H9 (cell line): ENCODE measurements around the gene TPTE2. TPM values are rescaled to one million over a fixed set of nuclear protein-coding genes. Genes with fewer than 3 reads are reported as not detected.

Source experiments
- DNase-seq: peaks from one replicate; pipeline ENCODE4 v3.0.0-alpha.2; 2017
- H2AFZ ChIP-seq: one replicate; pipeline ENCODE4 v1.6.1; 2013; ENCODE audit warnings: mild to moderate bottlenecking, low read length, control low read depth, moderate library complexity
- H2AK5ac ChIP-seq: 2 replicates; pipeline ENCODE4 v1.6.1; 2013; ENCODE audit warnings: low read length, control low read depth, mixed read lengths; ENCODE audit not compliant: insufficient read length
- H2BK120ac ChIP-seq: one replicate; pipeline ENCODE4 v1.6.1; 2013; ENCODE audit warnings: low read depth, mild to moderate bottlenecking, low read length, control low read depth, inconsistent platforms; ENCODE audit not compliant: poor library complexity, severe bottlenecking
- H2BK12ac ChIP-seq: 2 replicates; pipeline ENCODE4 v1.6.1; 2013; ENCODE audit warnings: low read length, control low read depth, mixed read lengths, low read depth; ENCODE audit not compliant: insufficient read length
- H2BK15ac ChIP-seq: 2 replicates; pipeline ENCODE4 v1.6.1; 2013; ENCODE audit warnings: low read depth, low read length, control low read depth
- H2BK20ac ChIP-seq: one replicate; pipeline ENCODE4 v1.6.1; 2013; ENCODE audit warnings: low read depth, mild to moderate bottlenecking, low read length, control low read depth, inconsistent platforms; ENCODE audit not compliant: poor library complexity, severe bottlenecking
- H2BK5ac ChIP-seq: 2 replicates; pipeline ENCODE4 v1.6.1; 2013; ENCODE audit warnings: low read length, control low read depth, mixed read lengths; ENCODE audit not compliant: insufficient read length
- H3K14ac ChIP-seq: 2 replicates; pipeline ENCODE4 v1.6.1; 2013; ENCODE audit warnings: low read length, control low read depth; ENCODE audit not compliant: insufficient read depth
- H3K18ac ChIP-seq: 2 replicates; pipeline ENCODE4 v1.6.1; 2013; ENCODE audit warnings: low read depth, mild to moderate bottlenecking, mixed read lengths, low read length, control low read depth; ENCODE audit not compliant: insufficient read length
- H3K23ac ChIP-seq: 2 replicates; pipeline ENCODE4 v1.6.1; 2013; ENCODE audit warnings: low read length, control low read depth, mixed read lengths, low read depth; ENCODE audit not compliant: insufficient read length
- H3K23me2 ChIP-seq: 2 replicates; pipeline ENCODE4 v1.6.1; 2013; ENCODE audit warnings: low read depth, mild to moderate bottlenecking, mixed read lengths, low read length, control low read depth; ENCODE audit not compliant: insufficient read length, poor library complexity, severe bottlenecking
- H3K27ac ChIP-seq: 2 replicates; pipeline ENCODE4 v1.5.1; 2013; ENCODE audit warnings: low read length, control low read depth, mixed read lengths, low read depth; ENCODE audit not compliant: insufficient read length
- H3K27me3 ChIP-seq: 2 replicates; pipeline ENCODE4 v1.6.1; 2013; ENCODE audit warnings: low read length, control low read depth, inconsistent platforms; ENCODE audit not compliant: insufficient read depth
- H3K4ac ChIP-seq: 2 replicates; pipeline ENCODE4 v1.6.1; 2013; ENCODE audit warnings: low read depth, mild to moderate bottlenecking, control low read depth, inconsistent platforms, low read length, moderate library complexity
- H3K4me1 ChIP-seq: 2 replicates; pipeline ENCODE4 v1.6.1; 2013; ENCODE audit warnings: low read length, control low read depth, inconsistent platforms; ENCODE audit not compliant: insufficient read depth
- H3K4me2 ChIP-seq: 2 replicates; pipeline ENCODE4 v1.6.1; 2013; ENCODE audit warnings: low read length, control low read depth, mixed read lengths; ENCODE audit not compliant: insufficient read length, insufficient read depth
- H3K56ac ChIP-seq: 2 replicates; pipeline ENCODE4 v1.6.1; 2013; ENCODE audit warnings: low read depth, mild to moderate bottlenecking, mixed read lengths, low read length, control low read depth; ENCODE audit not compliant: insufficient read length
- H3K79me1 ChIP-seq: 2 replicates; pipeline ENCODE4 v1.6.1; 2013; ENCODE audit warnings: low read depth, mild to moderate bottlenecking, moderate library complexity, low read length, control low read depth, inconsistent platforms; ENCODE audit not compliant: insufficient read depth, poor library complexity, severe bottlenecking
- H3K79me2 ChIP-seq: 2 replicates; pipeline ENCODE4 v1.6.1; 2013; ENCODE audit warnings: low read length, control low read depth, inconsistent platforms; ENCODE audit not compliant: insufficient read depth
- H3K9ac ChIP-seq: 2 replicates; pipeline ENCODE4 v1.6.1; 2013; ENCODE audit warnings: low read length, control low read depth, mixed read lengths; ENCODE audit not compliant: insufficient read length; ENCODE audit errors: extremely low read depth
- H3K9me3 ChIP-seq: one replicate; pipeline ENCODE4 v1.6.1; 2013; ENCODE audit warnings: low read depth, low read length, inconsistent platforms; ENCODE audit not compliant: control insufficient read depth
- H3T11ph ChIP-seq: one replicate; pipeline ENCODE4 v1.6.1; 2013; ENCODE audit warnings: mild to moderate bottlenecking, low read length, control low read depth, inconsistent platforms
- H4K20me1 ChIP-seq: one replicate; pipeline ENCODE4 v1.6.1; 2013; ENCODE audit not compliant: control insufficient read depth, insufficient read length, insufficient read depth
- H4K5ac ChIP-seq: 2 replicates; pipeline ENCODE4 v1.6.1; 2013; ENCODE audit warnings: low read depth, mild to moderate bottlenecking, mixed read lengths, low read length, control low read depth; ENCODE audit not compliant: insufficient read length
- H4K8ac ChIP-seq: replicated peaks from 2 replicates; pipeline ENCODE4 v1.6.1; 2013; ENCODE audit warnings: low read length, control low read depth, mixed read lengths, low read depth; ENCODE audit not compliant: insufficient read length
- H4K91ac ChIP-seq: 2 replicates; pipeline ENCODE4 v1.6.1; 2013; ENCODE audit warnings: low read depth, mild to moderate bottlenecking, moderate library complexity, mixed read lengths, low read length, control low read depth; ENCODE audit not compliant: insufficient read length
- H3K27ac Mint-ChIP-seq, 3 experiments: 2 replicates in 2 of 3; 3 replicates in 1 of 3; pipeline ENCODE4 v1.8.0; 2020 to 2021; ENCODE audit warnings: mixed read lengths in 3 of 3, mild to moderate bottlenecking in 1 of 3, moderate library complexity in 1 of 3
- H3K27me3 Mint-ChIP-seq: 2 replicates; pipeline ENCODE4 v1.8.0; 2021; ENCODE audit warnings: low read depth, mild to moderate bottlenecking, moderate library complexity, mixed read lengths
- H3K36me3 Mint-ChIP-seq, 3 experiments: 2 replicates in 2 of 3; 3 replicates in 1 of 3; pipeline ENCODE4 v1.8.0; 2020 to 2021; ENCODE audit warnings: low read depth in 3 of 3, mixed read lengths in 3 of 3; ENCODE audit not compliant: insufficient read depth in 1 of 3
- H3K4me1 Mint-ChIP-seq, 2 experiments: 2 replicates each; pipeline ENCODE4 v1.8.0; 2020; ENCODE audit warnings: mixed read lengths in 2 of 2
- H3K4me3 Mint-ChIP-seq, 2 experiments: 2 replicates in 1 of 2; 3 replicates in 1 of 2; pipeline ENCODE4 v1.8.0; 2020 to 2021; ENCODE audit warnings: mild to moderate bottlenecking in 2 of 2, mixed read lengths in 2 of 2, moderate library complexity in 1 of 2
- H3K9me3 Mint-ChIP-seq, 2 experiments: 2 replicates in 1 of 2; 3 replicates in 1 of 2; pipeline ENCODE4 v1.8.0; 2020; ENCODE audit warnings: mild to moderate bottlenecking in 2 of 2, mixed read lengths in 2 of 2, moderate library complexity in 1 of 2
- WGBS: extraction: QIAGEN DNeasy Blood & Tissue Kit; methylation state at CpG from one replicate; pipeline ENCODE4 v1.1.7; 2013; ENCODE audit warnings: missing lambda C conversion rate, low lambda C conversion rate, mixed read lengths; ENCODE audit not compliant: insufficient read length; ENCODE audit errors: extremely low coverage; 5-methylcytosine and 5-hydroxymethylcytosine counted together
- total RNA-seq: library from RNA; stranded (reverse); gene quantifications from 2 replicates; pipeline ENCODE4 v1.2.1, GENCODE V29; 2021
- TF ChIP-seq, protein P1 (sequence below): fragments of 200-600 bp; sonication (generic); conservative IDR thresholded peaks from 3 replicates; pipeline ENCODE4 v1.8.0; 2021; ENCODE audit warnings: antibody characterized with exemption, mild to moderate bottlenecking

The TPTE2 gene
- total RNA-seq, 1 experiment from 2014 or later = not detected

- H2BK5ac ChIP-seq = no peak overlapping the region
- H4K91ac ChIP-seq = no peak overlapping the region
- H3T11ph ChIP-seq = no peak overlapping the region
- H3K4me2 ChIP-seq = no peak overlapping the region
- Mint-ChIP-seq H3K4me1 (peaks cover 0 to 2% of the 10 kb centered on the region in 2 experiments; a peak in 2 of 4 replicates), H3K4me3 (no peak overlapping the region), H3K9me3 (peaks cover 34 to 61% of the 10 kb centered on the region in 2 experiments), H3K27me3 (peaks cover 21% of the 10 kb centered on the region), H3K27ac (no peak overlapping the region), H3K36me3 (peaks cover 0 to 10% (median 1%) of the 10 kb centered on the region in 3 experiments; a peak in 3 of 7 replicates)
- H3K4ac ChIP-seq = no peak overlapping the region
- no peak overlapping the region for H3K18ac ChIP-seq
- no peak overlapping the region for H2BK120ac ChIP-seq
- H3K23me2 ChIP-seq = peaks cover 3% of the 10 kb centered on the region
- no peak overlapping the region for H2AK5ac ChIP-seq
- no peak overlapping the region for H3K27ac ChIP-seq
- no peak overlapping the region for H2BK15ac ChIP-seq
- H4K5ac ChIP-seq = no peak overlapping the region
- DNase-seq = no peak
- H2BK12ac ChIP-seq = no peak overlapping the region
- H3K79me1 ChIP-seq = no peaks in the 10 kb centered on the region
- H3K14ac ChIP-seq = no peak overlapping the region
- H3K56ac ChIP-seq = no peak overlapping the region
- no peak overlapping the region for H2AFZ ChIP-seq
- H3K9me3 ChIP-seq = peaks cover 9% of the 10 kb centered on the region
- no peak overlapping the region for H2BK20ac ChIP-seq
- no peaks in the 10 kb centered on the region for H3K4me1 ChIP-seq
- TF ChIP-seq, protein P1, sequence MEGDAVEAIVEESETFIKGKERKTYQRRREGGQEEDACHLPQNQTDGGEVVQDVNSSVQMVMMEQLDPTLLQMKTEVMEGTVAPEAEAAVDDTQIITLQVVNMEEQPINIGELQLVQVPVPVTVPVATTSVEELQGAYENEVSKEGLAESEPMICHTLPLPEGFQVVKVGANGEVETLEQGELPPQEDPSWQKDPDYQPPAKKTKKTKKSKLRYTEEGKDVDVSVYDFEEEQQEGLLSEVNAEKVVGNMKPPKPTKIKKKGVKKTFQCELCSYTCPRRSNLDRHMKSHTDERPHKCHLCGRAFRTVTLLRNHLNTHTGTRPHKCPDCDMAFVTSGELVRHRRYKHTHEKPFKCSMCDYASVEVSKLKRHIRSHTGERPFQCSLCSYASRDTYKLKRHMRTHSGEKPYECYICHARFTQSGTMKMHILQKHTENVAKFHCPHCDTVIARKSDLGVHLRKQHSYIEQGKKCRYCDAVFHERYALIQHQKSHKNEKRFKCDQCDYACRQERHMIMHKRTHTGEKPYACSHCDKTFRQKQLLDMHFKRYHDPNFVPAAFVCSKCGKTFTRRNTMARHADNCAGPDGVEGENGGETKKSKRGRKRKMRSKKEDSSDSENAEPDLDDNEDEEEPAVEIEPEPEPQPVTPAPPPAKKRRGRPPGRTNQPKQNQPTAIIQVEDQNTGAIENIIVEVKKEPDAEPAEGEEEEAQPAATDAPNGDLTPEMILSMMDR = no peak
- H3K9ac ChIP-seq = no peak overlapping the region
- H3K23ac ChIP-seq = no peak overlapping the region
- WGBS = no CpG with 5 or more reads among the region's 6 CpGs
- no peaks in the 10 kb centered on the region for H3K27me3 ChIP-seq
- no peak overlapping the region for H4K8ac ChIP-seq
- H3K79me2 ChIP-seq = no peaks in the 10 kb centered on the region
- H4K20me1 ChIP-seq = no peaks in the 10 kb centered on the region
These were observed 35.6 kb upstream of the TPTE2 start for GRCh38 chr13:19596960-19597361.
